SU-DHL-6 (cell line): ENCODE results near the gene SLC24A2.

Experiments
- H2AFZ ChIP-seq: fragments of 200-600 bp; sonication (generic); 2 replicates; pipeline ENCODE4 v1.6.1; 2014; ENCODE audit warnings: low read depth, mild to moderate bottlenecking, moderate library complexity, mixed read lengths, antibody characterized with exemption, low read length; ENCODE audit not compliant: severe bottlenecking
- H3F3A ChIP-seq: fragments of 200-600 bp; shearing (Covaris generic); 2 replicates; pipeline ENCODE4 v1.6.0; 2016; ENCODE audit warnings: antibody characterized with exemption, mild to moderate bottlenecking; ENCODE audit not compliant: insufficient read depth
- H3K27ac ChIP-seq: fragments of 200-600 bp; sonication (generic); 2 replicates; pipeline ENCODE4 v1.5.1; 2016; ENCODE audit warnings: low read depth, mild to moderate bottlenecking, low read length, moderate library complexity, mixed read lengths
- H3K27me3 ChIP-seq: fragments of 200-600 bp; sonication (generic), shearing (Covaris generic); 2 replicates; pipeline ENCODE4 v1.6.0; 2014; ENCODE audit warnings: mild to moderate bottlenecking, low read length
- H3K36me3 ChIP-seq: fragments of 200-600 bp; sonication (generic); 2 replicates; pipeline ENCODE4 v1.6.1; 2014; ENCODE audit warnings: mild to moderate bottlenecking, low read length, mixed read lengths
- H3K4me2 ChIP-seq: fragments of 300-600, 200-600 bp; shearing (Covaris generic), sonication (generic); 2 replicates; pipeline ENCODE4 v1.6.0; 2014; ENCODE audit warnings: low read length, low read depth, mild to moderate bottlenecking; ENCODE audit not compliant: poor library complexity, severe bottlenecking
- H3K4me3 ChIP-seq: fragments of 200-600 bp; sonication (generic); 2 replicates; pipeline ENCODE4 v1.5.1; 2014; ENCODE audit warnings: antibody characterized with exemption, low read length, mild to moderate bottlenecking, mixed read lengths; ENCODE audit not compliant: insufficient read depth, poor library complexity, severe bottlenecking
- H3K79me2 ChIP-seq: fragments of 200-600 bp; sonication (generic); 2 replicates; pipeline ENCODE4 v1.6.1; 2014; ENCODE audit warnings: mild to moderate bottlenecking, low read length, moderate library complexity; ENCODE audit not compliant: insufficient read depth
- H3K9ac ChIP-seq: fragments of 200-600 bp; sonication (generic); 2 replicates; pipeline ENCODE4 v1.7.0; 2014; ENCODE audit warnings: mild to moderate bottlenecking, low read length
- H3K9me2 ChIP-seq: fragments of 200-600 bp; sonication (generic); replicated peaks from 2 replicates; pipeline ENCODE4 v1.6.1; 2014; ENCODE audit warnings: low read length; ENCODE audit not compliant: insufficient read depth
- H3K9me3 ChIP-seq: fragments of 200-600 bp; sonication (generic); 2 replicates; pipeline ENCODE4 v1.6.1; 2014; ENCODE audit warnings: low read length, mixed read lengths; ENCODE audit not compliant: insufficient read depth
- H4K20me1 ChIP-seq: fragments of 200-600 bp; sonication (generic); 2 replicates; pipeline ENCODE4 v1.6.1; 2014; ENCODE audit warnings: low read depth, mild to moderate bottlenecking, antibody characterized with exemption, low read length, moderate library complexity, mixed read lengths
- EZH2phosphoT487 ChIP-seq: fragments of 200-600 bp; sonication (generic), shearing (Covaris generic); conservative IDR thresholded peaks from 2 replicates; pipeline ENCODE4 v1.6.1; 2018; ENCODE audit warnings: mild to moderate bottlenecking, antibody characterized with exemption, low read length, moderate library complexity, mixed read lengths
- TF ChIP-seq, protein P1 (sequence below): fragments of 200-600 bp; sonication (generic); IDR thresholded peaks from one replicate; pipeline ENCODE4 v1.5.1; 2017; ENCODE audit warnings: antibody characterized with exemption, mild to moderate bottlenecking, low read length, moderate library complexity; ENCODE audit not compliant: insufficient read depth, poor library complexity, severe bottlenecking

SLC24A2 gene

DNA sequence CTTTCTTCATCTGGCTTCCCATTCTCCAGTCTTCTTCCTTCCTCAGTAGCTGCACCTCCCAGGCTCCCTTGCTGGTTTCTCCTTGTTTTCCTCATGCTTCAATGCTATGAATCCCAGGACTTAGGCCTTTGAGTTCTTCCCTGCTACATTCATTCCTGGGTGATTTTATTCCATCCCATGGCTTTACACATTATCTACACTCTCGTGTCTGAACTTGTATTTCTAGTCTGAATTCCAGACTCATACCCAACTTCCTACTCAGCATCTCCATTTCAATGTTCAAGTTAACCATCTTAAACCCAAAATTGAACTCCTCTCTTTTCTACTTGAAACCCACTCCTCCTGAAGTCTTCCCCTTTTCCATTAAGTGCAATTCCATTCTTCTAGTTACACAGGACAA lies 20.0 kb downstream of the SLC24A2 start:
- Histone ChIP-seq H3F3A (no peaks in the 10 kb centered on the region), H3K9me3 (no peaks in the 10 kb centered on the region), H2AFZ (no peak overlapping the region), H3K4me2 (no peak overlapping the region), H3K27ac (no peak overlapping the region), H3K36me3 (no peaks in the 10 kb centered on the region), H3K9me2 (no peaks in the 10 kb centered on the region), H3K27me3 (no peaks in the 10 kb centered on the region), H3K79me2 (no peaks in the 10 kb centered on the region), H3K9ac (no peak overlapping the region), H3K4me3 (no peak overlapping the region), H4K20me1 (no peaks in the 10 kb centered on the region)
- TF ChIP-seq, protein P1, sequence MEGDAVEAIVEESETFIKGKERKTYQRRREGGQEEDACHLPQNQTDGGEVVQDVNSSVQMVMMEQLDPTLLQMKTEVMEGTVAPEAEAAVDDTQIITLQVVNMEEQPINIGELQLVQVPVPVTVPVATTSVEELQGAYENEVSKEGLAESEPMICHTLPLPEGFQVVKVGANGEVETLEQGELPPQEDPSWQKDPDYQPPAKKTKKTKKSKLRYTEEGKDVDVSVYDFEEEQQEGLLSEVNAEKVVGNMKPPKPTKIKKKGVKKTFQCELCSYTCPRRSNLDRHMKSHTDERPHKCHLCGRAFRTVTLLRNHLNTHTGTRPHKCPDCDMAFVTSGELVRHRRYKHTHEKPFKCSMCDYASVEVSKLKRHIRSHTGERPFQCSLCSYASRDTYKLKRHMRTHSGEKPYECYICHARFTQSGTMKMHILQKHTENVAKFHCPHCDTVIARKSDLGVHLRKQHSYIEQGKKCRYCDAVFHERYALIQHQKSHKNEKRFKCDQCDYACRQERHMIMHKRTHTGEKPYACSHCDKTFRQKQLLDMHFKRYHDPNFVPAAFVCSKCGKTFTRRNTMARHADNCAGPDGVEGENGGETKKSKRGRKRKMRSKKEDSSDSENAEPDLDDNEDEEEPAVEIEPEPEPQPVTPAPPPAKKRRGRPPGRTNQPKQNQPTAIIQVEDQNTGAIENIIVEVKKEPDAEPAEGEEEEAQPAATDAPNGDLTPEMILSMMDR: no peak
- TF ChIP-seq EZH2phosphoT487: no peak

DNA sequence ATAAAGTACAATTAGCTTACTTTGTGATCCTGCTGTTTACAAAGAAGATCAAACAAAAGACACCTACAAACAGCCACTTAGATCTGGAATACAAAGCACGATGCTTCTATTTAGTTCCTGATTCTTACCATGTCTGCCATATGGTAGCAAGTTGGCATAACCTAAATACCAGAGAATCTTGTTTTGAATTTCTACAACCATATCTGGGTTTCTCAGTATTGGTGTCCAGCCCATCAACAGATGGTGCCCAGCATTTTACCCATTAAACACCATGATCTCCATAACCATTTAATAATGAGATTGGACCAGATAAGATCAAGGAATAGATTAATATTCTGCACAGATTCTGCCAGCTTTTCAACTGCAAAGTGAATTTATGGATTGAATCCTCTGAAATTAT lies 29.8 kb downstream of the SLC24A2 start:
- no peaks in the 10 kb centered on the region for H3K9me3 ChIP-seq
- H3K27me3 ChIP-seq: 0 out of 2 replicates have a peak, but pooled peaks cover 3% of the 10 kb centered on the region
- no peaks in the 10 kb centered on the region for H3K36me3 ChIP-seq
- H3K4me3 ChIP-seq: no peak overlapping the region
- H3F3A ChIP-seq: no peaks in the 10 kb centered on the region
- no peak overlapping the region for H3K27ac ChIP-seq
- H4K20me1 ChIP-seq: no peaks in the 10 kb centered on the region
- H3K9me2 ChIP-seq: no peaks in the 10 kb centered on the region
- H3K9ac ChIP-seq: no peak overlapping the region
- H3K4me2 ChIP-seq: no peak overlapping the region
- TF ChIP-seq, protein P1: no peak
- TF ChIP-seq EZH2phosphoT487: no peak
- H3K79me2 ChIP-seq: no peaks in the 10 kb centered on the region
- no peak overlapping the region for H2AFZ ChIP-seq

DNA sequence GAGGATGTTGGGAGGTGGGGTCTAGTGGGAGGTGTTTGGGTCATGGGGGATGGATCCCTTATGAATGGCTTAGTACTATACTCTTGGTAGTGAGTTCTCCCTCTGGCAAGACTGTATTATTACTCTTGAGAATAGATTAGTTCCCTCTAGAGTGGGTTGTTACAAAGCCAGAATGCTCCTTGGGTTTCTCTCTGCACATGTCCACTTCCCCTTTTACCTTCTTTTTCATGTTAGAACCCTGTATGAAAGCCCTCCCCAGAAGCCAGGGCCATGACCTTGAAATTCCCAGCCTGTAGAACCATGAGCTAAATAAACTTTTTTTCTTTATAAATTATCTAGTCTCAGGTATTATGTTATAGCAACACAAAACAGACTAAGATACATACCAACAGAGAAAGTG lies 31.1 kb downstream of the SLC24A2 start:
- H2AFZ ChIP-seq: no peak overlapping the region

More for the DNA sequence above, 31.1 kb downstream of the SLC24A2 start:
- no peaks in the 10 kb centered on the region for H3F3A ChIP-seq
- no peak overlapping the region for H3K4me3 ChIP-seq
- no peaks in the 10 kb centered on the region for H4K20me1 ChIP-seq
- H3K27ac ChIP-seq: no peak overlapping the region
- no peak overlapping the region for H3K4me2 ChIP-seq
- TF ChIP-seq EZH2phosphoT487: no peak
- TF ChIP-seq, protein P1: no peak
- H3K36me3 ChIP-seq: no peaks in the 10 kb centered on the region
- H3K9me3 ChIP-seq: no peaks in the 10 kb centered on the region
- H3K9ac ChIP-seq: no peak overlapping the region
- no peaks in the 10 kb centered on the region for H3K79me2 ChIP-seq
- H3K9me2 ChIP-seq: no peaks in the 10 kb centered on the region
- H3K27me3 ChIP-seq: 0 out of 2 replicates have a peak, but pooled peaks cover 3% of the 10 kb centered on the region
